Osteoblast (primary cell): ENCODE measurements around the gene TMPRSS9. TPM values are rescaled to one million over a fixed set of nuclear protein-coding genes. Genes with fewer than 3 reads are reported as not detected.

Experiments used
- DNase-seq: peaks from one replicate; pipeline ENCODE4 v3.0.0; 2011; ENCODE audit warnings: low spot score, mixed read lengths; ENCODE audit not compliant: insufficient read length; ENCODE audit errors: missing footprints
- H2AFZ ChIP-seq: 2 replicates; pipeline ENCODE4 v1.6.0; 2011; ENCODE audit warnings: mild to moderate bottlenecking, low read length
- H3K27ac ChIP-seq: 2 replicates; pipeline ENCODE4 v1.5.1; 2011; ENCODE audit warnings: mild to moderate bottlenecking, low read depth, low read length, moderate library complexity
- H3K27me3 ChIP-seq: 2 replicates; pipeline ENCODE4 v1.6.0; 2012; ENCODE audit warnings: mild to moderate bottlenecking, control low read depth, inconsistent platforms, low read length, moderate library complexity; ENCODE audit not compliant: insufficient read depth
- H3K36me3 ChIP-seq: 2 replicates; pipeline ENCODE4 v1.5.1; 2011; ENCODE audit warnings: mild to moderate bottlenecking, low read length, control low read depth, moderate library complexity; ENCODE audit not compliant: insufficient read depth
- H3K4me1 ChIP-seq: 2 replicates; pipeline ENCODE4 v1.5.1; 2011; ENCODE audit warnings: mild to moderate bottlenecking, low read length, control low read depth, moderate library complexity; ENCODE audit not compliant: insufficient read depth
- H3K4me2 ChIP-seq: 2 replicates; pipeline ENCODE4 v1.6.0; 2011; ENCODE audit warnings: mild to moderate bottlenecking, low read length; ENCODE audit not compliant: insufficient read depth
- H3K4me3 ChIP-seq: fragments of 200-600 bp; sonication (generic); 3 replicates; pipeline ENCODE4 v1.5.1; 2012; ENCODE audit warnings: mild to moderate bottlenecking, low read length, inconsistent platforms; ENCODE audit not compliant: insufficient read depth
- H3K79me2 ChIP-seq: 2 replicates; pipeline ENCODE4 v1.6.0; 2012; ENCODE audit warnings: mild to moderate bottlenecking, low read length, control low read depth, inconsistent platforms; ENCODE audit not compliant: insufficient read depth
- H3K9me3 ChIP-seq: 2 replicates; pipeline ENCODE4 v1.5.1; 2011; ENCODE audit warnings: low read depth, low read length, control low read depth
- H4K20me1 ChIP-seq: 2 replicates; pipeline ENCODE4 v1.6.0; 2012; ENCODE audit warnings: mild to moderate bottlenecking, low read length, control low read depth; ENCODE audit not compliant: insufficient read depth
- total RNA-seq: library from RNA; depleted of rRNA; stranded (reverse); fragments of >200 nt; gene quantifications from 2 replicates; pipeline ENCODE4 v1.2.3, GENCODE V29; 2012
- TF ChIP-seq, protein P1 (sequence below): IDR thresholded peaks from 2 replicates; pipeline ENCODE4 v1.5.1; 2011; ENCODE audit warnings: mild to moderate bottlenecking, low read depth, low read length, moderate library complexity; ENCODE audit errors: extremely low read depth

Gene TMPRSS9
- total RNA-seq, 1 donor, result 1.1 TPM

DNA sequence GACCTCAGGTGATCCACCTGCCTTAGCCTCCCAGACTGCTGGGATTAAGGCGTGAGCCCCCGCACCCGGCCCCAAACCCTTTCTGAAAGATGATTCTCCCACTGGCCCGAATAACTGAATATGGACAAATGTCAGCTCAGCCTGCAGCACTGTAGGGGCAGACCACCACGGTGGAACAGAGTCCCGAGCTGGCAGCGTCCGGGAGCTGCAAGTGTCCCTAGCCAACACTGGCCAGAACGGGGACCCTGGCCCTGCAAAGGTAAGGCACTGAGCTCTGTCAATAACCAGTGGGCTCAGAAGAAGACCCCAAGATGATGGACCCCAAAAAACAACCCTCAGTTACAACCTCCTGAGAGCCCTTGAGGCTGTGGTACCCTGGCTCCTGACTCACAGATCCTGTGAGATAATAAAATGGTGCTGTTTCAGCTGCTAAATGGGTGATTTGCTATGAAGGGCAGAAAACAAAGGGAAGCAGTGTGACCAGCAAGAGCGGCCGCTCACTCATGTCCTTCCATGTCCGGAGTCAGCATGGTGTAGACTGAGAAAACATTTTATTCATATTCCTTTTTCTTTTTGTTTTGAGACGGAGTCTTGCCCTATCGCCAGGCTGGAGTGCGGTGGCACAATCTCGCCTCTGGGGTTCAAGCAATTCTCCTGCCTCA, 33.2 kb upstream of the TMPRSS9 start:
- no peaks in the 10 kb centered on the region for H3K27me3 ChIP-seq
- TF ChIP-seq, protein P1, sequence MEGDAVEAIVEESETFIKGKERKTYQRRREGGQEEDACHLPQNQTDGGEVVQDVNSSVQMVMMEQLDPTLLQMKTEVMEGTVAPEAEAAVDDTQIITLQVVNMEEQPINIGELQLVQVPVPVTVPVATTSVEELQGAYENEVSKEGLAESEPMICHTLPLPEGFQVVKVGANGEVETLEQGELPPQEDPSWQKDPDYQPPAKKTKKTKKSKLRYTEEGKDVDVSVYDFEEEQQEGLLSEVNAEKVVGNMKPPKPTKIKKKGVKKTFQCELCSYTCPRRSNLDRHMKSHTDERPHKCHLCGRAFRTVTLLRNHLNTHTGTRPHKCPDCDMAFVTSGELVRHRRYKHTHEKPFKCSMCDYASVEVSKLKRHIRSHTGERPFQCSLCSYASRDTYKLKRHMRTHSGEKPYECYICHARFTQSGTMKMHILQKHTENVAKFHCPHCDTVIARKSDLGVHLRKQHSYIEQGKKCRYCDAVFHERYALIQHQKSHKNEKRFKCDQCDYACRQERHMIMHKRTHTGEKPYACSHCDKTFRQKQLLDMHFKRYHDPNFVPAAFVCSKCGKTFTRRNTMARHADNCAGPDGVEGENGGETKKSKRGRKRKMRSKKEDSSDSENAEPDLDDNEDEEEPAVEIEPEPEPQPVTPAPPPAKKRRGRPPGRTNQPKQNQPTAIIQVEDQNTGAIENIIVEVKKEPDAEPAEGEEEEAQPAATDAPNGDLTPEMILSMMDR, result no peak
- peak overlapping the region; percentile 93 for H3K4me2 ChIP-seq
- H4K20me1 ChIP-seq, result peaks cover 25% of the 10 kb centered on the region
- no peaks in the 10 kb centered on the region for H3K9me3 ChIP-seq
- peak overlapping the region; percentile 83 for H3K27ac ChIP-seq
- peaks cover 11% of the 10 kb centered on the region for H3K36me3 ChIP-seq
- peaks cover 71% of the 10 kb centered on the region for H3K79me2 ChIP-seq
- no peak overlapping the region for H2AFZ ChIP-seq
- DNase-seq, result no peak
- peak overlapping the region; percentile 90 for H3K4me3 ChIP-seq
- H3K4me1 ChIP-seq, result peaks cover 19% of the 10 kb centered on the region

DNA sequence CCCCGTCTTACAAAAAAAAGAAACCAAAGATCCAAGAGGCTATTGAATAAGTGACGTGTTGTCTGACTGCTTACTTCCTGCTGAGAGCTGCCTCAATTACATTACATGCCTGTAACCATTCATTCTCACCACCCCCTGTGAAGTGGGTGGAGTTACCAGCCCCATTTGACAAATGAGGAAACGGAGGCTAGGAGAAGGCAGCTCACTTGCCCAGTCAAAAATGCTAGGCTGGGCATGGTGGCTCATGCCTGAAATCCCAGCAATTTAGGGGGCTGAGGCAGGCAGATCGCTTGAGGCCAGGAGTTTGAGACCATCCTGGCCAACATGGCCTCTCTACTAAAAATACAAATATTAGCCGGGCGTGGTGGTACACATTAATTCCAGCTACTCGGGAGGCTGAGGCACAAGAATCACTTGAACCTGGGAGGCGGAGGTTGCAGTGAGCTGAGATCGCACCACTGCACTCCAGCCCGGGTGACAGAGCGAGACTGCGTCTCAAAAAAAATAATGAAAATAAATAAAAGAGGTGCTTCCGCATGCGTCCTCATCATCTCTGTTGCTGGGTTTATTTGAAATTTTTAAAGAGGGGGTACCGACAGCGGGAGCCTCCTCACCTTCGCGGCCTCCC, 32.2 kb upstream of the TMPRSS9 start:
- H3K27ac ChIP-seq, result peak overlapping the region; percentile 83
- no peaks in the 10 kb centered on the region for H3K9me3 ChIP-seq
- peaks cover 19% of the 10 kb centered on the region for H3K4me1 ChIP-seq
- H3K27me3 ChIP-seq, result no peaks in the 10 kb centered on the region
- TF ChIP-seq, protein P1, result no peak
- DNase-seq, result peak; percentile 96
- peaks cover 25% of the 10 kb centered on the region for H4K20me1 ChIP-seq
- peaks cover 80% of the 10 kb centered on the region for H3K79me2 ChIP-seq
- H3K36me3 ChIP-seq, result peaks cover 11% of the 10 kb centered on the region
- peak overlapping the region; percentile 81 for H2AFZ ChIP-seq
- peak overlapping the region; percentile 90 for H3K4me3 ChIP-seq
- H3K4me2 ChIP-seq, result peak overlapping the region; percentile 93

DNA sequence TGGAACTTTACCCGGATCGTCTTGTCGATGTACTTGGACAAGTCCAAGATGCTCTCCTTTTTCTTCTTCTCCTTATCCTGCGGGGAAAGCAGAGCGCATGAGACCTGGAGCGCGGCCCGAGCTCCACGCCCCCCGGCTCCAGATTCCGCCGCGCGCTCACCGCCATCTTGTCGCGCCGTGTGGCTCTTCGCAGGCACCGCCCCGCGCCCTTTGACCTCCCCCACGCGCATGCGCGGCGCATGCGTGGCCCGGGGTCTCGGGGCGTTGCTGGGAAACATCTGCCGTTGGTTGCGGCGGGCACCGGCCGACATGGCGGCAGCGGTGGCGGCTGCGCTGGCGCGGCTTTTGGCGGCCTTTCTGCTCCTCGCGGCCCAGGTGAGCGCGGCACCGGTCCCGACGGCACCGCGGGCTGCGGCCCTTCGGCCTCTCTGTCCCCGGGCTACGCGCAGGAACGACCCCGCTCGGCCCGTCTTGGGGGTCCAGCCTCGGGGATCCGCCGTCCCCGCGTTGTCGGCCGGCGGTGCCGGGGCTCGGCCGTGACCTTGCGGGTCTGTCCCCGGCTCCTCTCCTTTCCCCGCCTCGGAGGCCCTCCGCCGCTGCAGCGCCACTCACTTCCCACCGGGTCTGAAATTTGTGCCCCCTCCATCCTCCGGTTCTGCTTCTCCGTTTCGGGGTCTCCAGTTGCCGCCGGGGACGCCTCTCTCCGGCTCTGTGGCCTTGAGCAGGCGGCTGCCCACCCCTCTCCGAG, 31.5 kb upstream of the TMPRSS9 start, which contains the start of the genes LSM7 and SPPL2B:
TSS of gene LSM7 (minus strand) at position 186 of the 748 bp plus-strand sequence. CDS start at position 166, 20 bp downstream.
TSS of gene SPPL2B (plus strand) at position 284 of the 748 bp plus-strand sequence. CDS start at position 310, 26 bp downstream.
- H3K36me3 ChIP-seq, result peaks cover 11% of the 10 kb centered on the region
- peaks cover 86% of the 10 kb centered on the region for H3K79me2 ChIP-seq
- peak within 1 kb of the TSS; percentile 83 for H3K27ac ChIP-seq
- peak within 1 kb of the TSS; percentile 90 for H3K4me3 ChIP-seq
- DNase-seq, result peak; percentile 100
- H2AFZ ChIP-seq, result peak within 1 kb of the TSS; percentile 81
- H3K4me1 ChIP-seq, result peaks cover 19% of the 10 kb centered on the region
- TF ChIP-seq, protein P1, result no peak
- H3K9me3 ChIP-seq, result no peaks in the 10 kb centered on the region
- H3K27me3 ChIP-seq, result no peaks in the 10 kb centered on the region
- peak within 1 kb of the TSS; percentile 93 for H3K4me2 ChIP-seq
- peaks cover 26% of the 10 kb centered on the region for H4K20me1 ChIP-seq
